Femur (tissue), 1 donor: Measurements from ENCODE around the gene ICAM2.
"Not testable (repeated sequence)": the region's sequence is repeated elsewhere in the genome, so short reads cannot be mapped to it uniquely, and the experiment has no call there.

Experiments used
- DNase-seq: peaks from one replicate; pipeline ENCODE4 v3.0.0-alpha.2; 2017

Gene ICAM2

GRCh38 chr17:63996430-63997182 is 23.8 kb downstream of the ICAM2 start:
- DNase-seq = no peak

GRCh38 chr17:63995626-63996025 is 24.8 kb downstream of the ICAM2 start:
- no peak for DNase-seq

- peak; percentile 15 for DNase-seq
These were observed 27.0 kb downstream of the ICAM2 start for GRCh38 chr17:63993368-63993985.

GRCh38 chr17:63991611-63992010 is 28.8 kb downstream of the ICAM2 start:
- DNase-seq = no peak

- DNase-seq = peak; percentile 21
These were observed 30.6 kb downstream of the ICAM2 start for GRCh38 chr17:63989622-63990345.

GRCh38 chr17:63988741-63989621 is 31.5 kb downstream of the ICAM2 start:
- DNase-seq = peak; percentile 79

GRCh38 chr17:63988127-63988478 is 32.3 kb downstream of the ICAM2 start:
- DNase-seq = no peak

GRCh38 chr17:63987221-63988126 is 33.0 kb downstream of the ICAM2 start:
- no peak for DNase-seq

GRCh38 chr17:63986821-63987220 is 33.6 kb downstream of the ICAM2 start:
- no peak for DNase-seq

- DNase-seq = no peak
These were observed 34.9 kb downstream of the ICAM2 start for GRCh38 chr17:63985387-63986140.

GRCh38 chr17:63984651-63985386 is 35.6 kb downstream of the ICAM2 start:
- DNase-seq = peak; percentile 81

GRCh38 chr17:63984236-63984635 is 36.2 kb downstream of the ICAM2 start:
- no peak for DNase-seq

GRCh38 chr17:63983320-63983719 is 37.1 kb downstream of the ICAM2 start:
- peak; percentile 69 for DNase-seq

GRCh38 chr17:63982641-63983040 is 37.8 kb downstream of the ICAM2 start:
- DNase-seq = not testable (repeated sequence)

- DNase-seq = no peak
These were observed 41.9 kb downstream of the ICAM2 start for GRCh38 chr17:63978272-63979200.

- DNase-seq = no peak
These were observed 43.7 kb downstream of the ICAM2 start for GRCh38 chr17:63976702-63977101.

- DNase-seq = no peak
These were observed 44.8 kb downstream of the ICAM2 start for GRCh38 chr17:63975541-63976092.

- no peak for DNase-seq
These were observed 45.7 kb downstream of the ICAM2 start for GRCh38 chr17:63974594-63975192.
